K562 (cell line): ENCODE measurements around the gene MEX3D. TPM values are rescaled to one million over a fixed set of nuclear protein-coding genes. Genes with fewer than 3 reads are reported as not detected.

ENCODE experiments used
- DPF2 ChIP-seq: fragments of 450-650 bp; IDR thresholded peaks from 2 replicates; pipeline ENCODE4 v1.6.1; 2016
- EHMT2 ChIP-seq: fragments of 450-650 bp; IDR thresholded peaks from 2 replicates; pipeline ENCODE4 v1.6.1; 2018; ENCODE audit warnings: antibody characterized with exemption
- EWSR1 ChIP-seq: fragments of 450-650 bp; IDR thresholded peaks from 2 replicates; pipeline ENCODE4 v1.6.1; 2018; ENCODE audit warnings: borderline replicate concordance, mild to moderate bottlenecking, low read depth, moderate library complexity; ENCODE audit not compliant: partially characterized antibody
- GTF2A2 ChIP-seq: IDR thresholded peaks from 2 replicates; pipeline ENCODE4 v1.6.1; 2016; ENCODE audit warnings: mild to moderate bottlenecking, missing genetic modification characterization, missing compliant biosample characterization
- KLF10 ChIP-seq: fragments of 250-450 bp; sonication (Bioruptor Pico); IDR thresholded peaks from 2 replicates; pipeline ENCODE4 v1.6.1; 2021; ENCODE audit warnings: matching md5 sums
- LARP7 ChIP-seq: fragments of 450-650 bp; IDR thresholded peaks from 2 replicates; pipeline ENCODE4 v1.6.1; 2016
- MAFF ChIP-seq: IDR thresholded peaks from 2 replicates; pipeline ENCODE4 v1.6.1; 2012; ENCODE audit warnings: low read length, improper control_type of control experiment
- NCOA4 ChIP-seq: fragments of 450-650 bp; IDR thresholded peaks from 2 replicates; pipeline ENCODE4 v1.6.1; 2018; ENCODE audit warnings: mild to moderate bottlenecking; ENCODE audit not compliant: partially characterized antibody
- PRDM10 ChIP-seq: fragments of 450-650 bp; IDR thresholded peaks from 2 replicates; pipeline ENCODE4 v1.6.1; 2018; ENCODE audit not compliant: partially characterized antibody
- SLC30A9 ChIP-seq: fragments of 250-450 bp; sonication (Bioruptor Pico); IDR thresholded peaks from 2 replicates; pipeline ENCODE4 v1.8.0; 2022; ENCODE audit warnings: mild to moderate bottlenecking, moderate library complexity
- polyA plus RNA-seq, 8 experiments: library from polyadenylated mRNA; depleted of rRNA in 4 of 8; stranded (reverse) in 5 of 8; unstranded in 3 of 8; fragments of >200 nt; fragmentation: Nextera tagmentation in 2 of 8; fragmentation: Illumina TruSeq in 1 of 8; extraction: Ambion mirVana in 2 of 8; extraction: Trizol in 1 of 8; gene quantifications; 2 replicates each; pipeline versions ENCODE4 v1.2.1 to v1.2.3, GENCODE V29; 2011 to 2014; ENCODE audit warnings: inconsistent platforms in 1 of 8, missing spikeins in 1 of 8
- total RNA-seq, 7 experiments: library from RNA; depleted of rRNA in 6 of 7; stranded (reverse); fragments of >200 nt in 6 of 7; fragmentation: Illumina TruSeq in 2 of 7; extraction: Trizol in 2 of 7; gene quantifications; 2 replicates each; pipeline versions ENCODE4 v1.2.1 to v1.2.3, GENCODE V29; 2011 to 2021; ENCODE audit warnings: low replicate concordance in 1 of 7
- TF ChIP-seq, protein P1 (sequence below): fragments of 450-650 bp; IDR thresholded peaks from 2 replicates; pipeline ENCODE4 v1.7.0; 2016; ENCODE audit warnings: borderline replicate concordance

Gene MEX3D
- total and polyA plus RNA-seq, 9 of the 15 experiments (the other 6 are each of a cell fraction or from before 2014, with no cell fraction given), result 1.7 to 39.3 (median 5.7) TPM

DNA sequence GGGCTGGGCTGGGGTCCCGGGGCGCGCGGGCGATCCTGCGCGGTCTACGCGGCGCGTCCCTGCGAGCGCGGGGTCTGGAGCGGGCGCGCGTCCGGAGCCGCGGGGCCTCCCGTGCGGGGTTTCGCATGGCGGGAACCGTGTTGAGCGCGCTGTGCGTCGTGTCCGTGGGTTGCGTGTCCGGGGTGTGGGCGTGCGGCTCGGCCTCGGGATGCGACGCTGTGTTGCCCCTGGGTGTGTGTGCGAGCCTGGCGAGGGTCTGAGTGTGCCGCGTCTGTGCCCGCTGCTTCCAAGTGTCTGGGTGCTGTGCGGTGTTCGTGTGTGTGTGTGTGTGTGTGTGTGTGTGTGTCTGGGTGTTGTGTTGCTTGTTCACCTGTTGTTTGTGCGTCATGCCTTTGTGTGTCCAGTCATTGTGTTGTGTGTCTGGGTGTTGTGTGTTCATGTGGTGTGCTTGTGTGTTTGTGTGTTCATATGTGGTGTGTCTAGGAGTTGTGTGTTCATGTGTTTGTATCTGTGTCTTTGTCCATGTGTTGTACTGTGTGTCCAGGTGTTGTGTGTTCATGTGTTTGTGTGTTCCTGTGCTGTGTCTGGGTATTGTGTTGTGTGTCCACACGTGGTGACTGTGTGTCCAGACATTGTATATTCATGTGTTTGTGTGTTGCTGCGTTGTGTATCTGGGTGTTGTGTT lies 43.7 kb downstream of the MEX3D start (continued):
- TF ChIP-seq NCOA4, result peak; percentile 16
- peak; percentile 49; the same call in 1 of the 2 replicates for TF ChIP-seq DPF2
- no peak for TF ChIP-seq GTF2A2
- peak; percentile 72; the same call in 1 of the 2 replicates for TF ChIP-seq LARP7
- no peak for TF ChIP-seq MAFF
- TF ChIP-seq, protein P1, sequence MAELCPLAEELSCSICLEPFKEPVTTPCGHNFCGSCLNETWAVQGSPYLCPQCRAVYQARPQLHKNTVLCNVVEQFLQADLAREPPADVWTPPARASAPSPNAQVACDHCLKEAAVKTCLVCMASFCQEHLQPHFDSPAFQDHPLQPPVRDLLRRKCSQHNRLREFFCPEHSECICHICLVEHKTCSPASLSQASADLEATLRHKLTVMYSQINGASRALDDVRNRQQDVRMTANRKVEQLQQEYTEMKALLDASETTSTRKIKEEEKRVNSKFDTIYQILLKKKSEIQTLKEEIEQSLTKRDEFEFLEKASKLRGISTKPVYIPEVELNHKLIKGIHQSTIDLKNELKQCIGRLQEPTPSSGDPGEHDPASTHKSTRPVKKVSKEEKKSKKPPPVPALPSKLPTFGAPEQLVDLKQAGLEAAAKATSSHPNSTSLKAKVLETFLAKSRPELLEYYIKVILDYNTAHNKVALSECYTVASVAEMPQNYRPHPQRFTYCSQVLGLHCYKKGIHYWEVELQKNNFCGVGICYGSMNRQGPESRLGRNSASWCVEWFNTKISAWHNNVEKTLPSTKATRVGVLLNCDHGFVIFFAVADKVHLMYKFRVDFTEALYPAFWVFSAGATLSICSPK, result 0 out of 2 replicates have a peak, but pooled peaks have one; percentile 41
- no peak for TF ChIP-seq EWSR1
- no peak for TF ChIP-seq KLF10
- TF ChIP-seq PRDM10, result no peak
- TF ChIP-seq EHMT2, result peak; percentile 36; the same call in 1 of the 2 replicates
- no peak for TF ChIP-seq SLC30A9
- TF ChIP-seq, all 486 proteins: peak for 45
